Right forelimb (tissue), 1 donor: ENCODE data around the gene RGS8.
"Not testable (repeated sequence)": the region's sequence is repeated elsewhere in the genome, so short reads cannot be mapped to it uniquely, and the experiment has no call there.

Source experiments
- DNase-seq: peaks from one replicate; pipeline ENCODE4 v3.0.0-alpha.2; 2018

Gene RGS8

DNA sequence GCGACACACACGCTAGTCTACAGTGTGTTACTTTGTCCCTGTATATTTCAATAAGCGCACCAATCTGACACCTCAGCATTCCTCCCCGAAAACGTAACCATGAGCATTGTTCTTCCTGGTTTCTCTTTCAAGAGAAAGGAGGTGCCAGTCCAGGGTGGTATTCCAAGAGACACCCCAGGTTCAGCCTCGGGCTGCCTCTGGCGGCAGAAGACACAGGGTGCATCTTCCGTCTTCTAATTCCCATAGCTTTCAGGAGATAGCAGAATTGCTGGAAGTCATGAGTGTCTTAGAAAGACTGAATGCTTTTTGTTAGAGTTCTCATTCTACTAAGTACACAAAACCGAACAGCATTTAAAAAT, 15.9 kb upstream of the RGS8 start:
- DNase-seq = no peak

DNA sequence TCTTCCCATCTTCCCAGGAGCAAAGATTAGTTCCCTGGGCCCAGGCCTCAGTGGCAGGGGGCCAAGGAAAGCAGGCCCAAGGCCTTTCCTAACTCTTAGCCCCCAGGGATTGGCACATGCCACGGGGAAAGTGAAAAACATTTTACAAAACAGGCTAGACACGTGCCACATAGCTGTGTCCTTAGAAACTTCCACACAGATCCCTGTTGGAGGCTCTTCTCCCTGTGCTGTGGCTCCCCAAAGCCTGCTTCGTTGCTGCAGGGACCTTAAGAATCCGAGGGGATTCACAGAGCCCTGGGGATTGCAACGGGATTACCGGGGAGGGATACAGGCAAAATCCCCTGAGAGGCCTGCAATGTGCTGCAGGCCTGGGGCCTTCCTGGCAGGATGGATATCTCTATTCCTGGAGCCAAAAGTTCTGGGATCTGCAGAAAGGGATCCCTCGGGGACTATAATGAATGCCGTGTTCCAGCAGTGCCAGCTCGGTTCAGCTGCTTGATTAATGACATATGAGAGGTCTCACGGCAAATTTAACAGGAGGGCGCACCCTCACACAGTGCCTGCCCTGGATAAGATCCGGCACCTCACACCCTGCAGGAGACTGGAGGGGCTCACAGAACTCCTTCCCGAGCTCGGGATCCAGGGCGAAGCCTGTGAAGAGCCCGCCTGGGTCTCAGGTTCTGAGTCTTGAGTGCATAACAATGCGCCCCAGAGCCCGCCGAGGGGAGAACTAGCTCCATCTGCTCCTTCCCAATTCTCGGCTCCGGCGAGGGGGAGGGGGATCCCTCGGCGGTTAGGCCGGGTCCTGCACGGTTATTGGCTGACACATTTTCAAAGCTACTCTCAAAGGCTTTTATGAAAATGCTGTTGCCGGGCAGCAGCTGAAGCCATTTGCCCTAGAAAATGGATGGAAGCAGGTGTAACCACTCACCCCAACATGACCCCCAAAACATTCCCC, 15.3 kb upstream of the RGS8 start:
- DNase-seq = peak; percentile 74

DNA sequence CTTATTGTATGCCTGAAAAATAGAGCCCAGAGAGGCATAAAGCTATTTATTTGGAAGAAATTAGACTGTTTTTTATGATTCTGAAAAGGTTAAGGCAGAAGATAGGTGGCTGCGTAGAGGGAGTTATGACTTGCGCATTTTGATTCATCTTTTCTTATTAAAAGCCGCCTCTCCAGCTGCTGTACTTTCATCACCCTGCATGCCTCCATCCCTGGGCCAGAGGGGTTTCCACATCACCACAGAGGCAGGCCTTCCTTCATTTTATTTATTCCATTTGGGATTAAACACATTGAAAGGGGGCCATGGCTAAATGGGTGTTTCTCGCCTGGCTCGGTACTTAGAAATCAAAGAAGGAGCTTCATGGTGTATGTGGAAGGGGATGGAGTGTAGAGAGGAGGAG, 14.6 kb upstream of the RGS8 start:
- no peak for DNase-seq

DNA sequence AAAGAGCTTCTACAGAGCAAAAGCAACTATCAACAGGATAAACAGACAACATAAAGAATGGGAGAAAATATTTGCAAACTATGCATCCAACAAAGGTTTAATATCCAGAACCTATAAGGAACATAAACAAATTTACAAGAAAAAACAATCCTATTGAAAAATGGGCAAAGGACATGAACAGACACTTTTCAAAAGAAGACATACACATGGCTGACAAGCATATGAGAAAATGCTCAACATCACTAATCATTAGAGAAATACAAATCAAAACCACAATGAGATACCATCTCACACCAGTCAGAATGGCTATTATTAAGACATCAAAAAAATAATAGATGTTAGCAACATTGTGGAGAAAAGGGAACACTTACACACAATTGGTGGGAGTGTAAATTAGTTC, 8.8 kb upstream of the RGS8 start:
- not testable (repeated sequence) for DNase-seq

DNA sequence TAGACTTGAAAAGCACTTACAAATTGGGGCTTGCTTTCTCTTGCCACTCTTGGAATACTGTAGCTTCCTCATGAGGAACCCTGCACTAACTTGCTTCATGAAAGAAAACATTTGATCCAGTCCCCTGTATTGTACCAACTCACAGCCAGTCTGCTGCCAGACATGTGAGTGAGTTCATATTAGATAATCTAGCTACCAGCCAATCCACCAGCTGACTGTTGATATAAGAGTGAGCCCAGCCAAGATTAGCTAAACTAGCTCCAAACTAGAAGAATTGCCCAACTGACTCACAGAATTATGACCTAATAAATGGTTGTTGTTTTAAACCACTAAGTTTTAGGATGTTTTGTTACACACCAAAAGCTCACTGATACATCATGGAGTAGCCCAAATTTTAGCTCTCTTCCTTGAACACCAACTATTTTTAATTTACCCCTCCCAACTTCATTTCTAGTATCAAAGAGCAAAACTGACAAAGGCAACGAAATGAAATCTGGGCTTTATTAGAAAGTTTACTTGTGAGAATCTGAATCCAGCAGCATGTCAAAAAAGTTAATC, 6.6 kb upstream of the RGS8 start:
- DNase-seq = no peak

DNA sequence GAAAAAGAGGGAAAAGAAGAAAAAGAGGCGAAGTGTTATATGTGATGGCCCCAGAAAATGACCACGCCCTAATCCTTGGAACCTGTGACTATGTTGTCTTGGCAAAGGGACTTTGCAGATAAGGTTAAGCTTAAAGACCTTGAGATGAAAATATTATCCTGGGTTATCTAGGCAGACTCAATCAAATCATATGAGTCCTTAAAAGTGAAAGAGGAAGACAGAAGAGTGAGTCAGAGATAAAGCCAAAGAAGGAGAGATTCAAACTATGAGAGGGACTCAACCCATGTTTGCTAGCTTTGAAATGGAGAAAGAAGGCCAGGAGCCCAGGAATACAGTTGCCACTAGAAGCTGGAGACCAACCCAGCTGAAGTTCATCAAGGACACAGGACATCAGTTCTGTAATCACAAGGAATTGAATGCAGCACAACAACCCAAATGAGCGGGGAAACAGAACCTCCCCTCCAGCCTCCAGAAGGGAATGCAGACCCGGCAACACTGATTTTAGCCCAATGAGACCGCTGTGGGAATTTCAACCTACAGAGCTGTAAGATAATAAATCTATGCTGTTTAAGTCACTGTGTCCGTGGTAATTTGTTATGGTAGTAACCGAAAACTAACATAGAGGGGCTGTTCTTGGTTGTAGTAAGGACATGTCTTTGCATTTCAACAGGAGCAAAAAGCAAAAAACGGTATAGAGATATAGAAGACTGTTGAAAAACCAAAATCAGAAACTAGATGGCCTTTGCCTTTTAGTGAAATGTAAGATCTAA, 4.2 kb upstream of the RGS8 start:
- DNase-seq = no peak

DNA sequence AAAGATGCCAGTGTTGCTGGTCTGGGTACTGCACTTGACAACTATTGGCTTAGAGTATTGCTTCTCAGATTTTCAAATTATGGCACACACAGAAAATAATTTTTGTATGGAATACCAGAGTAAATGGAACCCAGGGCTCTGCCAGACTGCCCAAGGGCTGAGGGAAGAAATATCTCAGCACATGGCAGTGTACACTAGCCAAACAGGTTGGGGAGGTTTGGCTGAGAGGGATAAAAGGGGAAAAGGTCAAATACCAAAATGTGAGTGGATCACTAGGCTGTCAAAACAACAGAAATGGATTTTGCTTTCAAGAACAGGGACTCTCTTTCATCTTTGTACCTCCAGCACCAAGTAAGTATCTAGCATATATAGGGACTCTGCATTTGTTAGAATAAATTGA, 3.0 kb upstream of the RGS8 start:
- DNase-seq = no peak

DNA sequence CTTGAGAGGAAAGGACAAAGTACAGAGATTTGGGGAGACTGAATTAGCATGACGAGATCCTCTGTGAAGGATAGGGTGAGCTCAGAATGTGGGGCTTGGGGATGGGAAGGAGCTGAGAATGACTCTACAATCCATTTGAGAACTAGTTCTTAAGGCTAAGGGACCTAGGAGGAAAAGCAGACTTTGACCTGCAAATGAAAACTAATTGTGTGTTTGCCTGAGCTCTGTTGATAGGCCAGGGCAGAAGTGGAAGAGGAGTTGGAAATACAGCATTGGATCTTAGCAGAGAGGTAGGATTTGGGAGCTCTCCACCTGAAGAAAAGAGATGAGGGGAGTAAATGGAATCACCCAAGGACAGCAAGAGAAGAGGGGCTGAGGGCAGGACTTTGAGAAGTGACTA, 2.1 kb upstream of the RGS8 start:
- DNase-seq = no peak

DNA sequence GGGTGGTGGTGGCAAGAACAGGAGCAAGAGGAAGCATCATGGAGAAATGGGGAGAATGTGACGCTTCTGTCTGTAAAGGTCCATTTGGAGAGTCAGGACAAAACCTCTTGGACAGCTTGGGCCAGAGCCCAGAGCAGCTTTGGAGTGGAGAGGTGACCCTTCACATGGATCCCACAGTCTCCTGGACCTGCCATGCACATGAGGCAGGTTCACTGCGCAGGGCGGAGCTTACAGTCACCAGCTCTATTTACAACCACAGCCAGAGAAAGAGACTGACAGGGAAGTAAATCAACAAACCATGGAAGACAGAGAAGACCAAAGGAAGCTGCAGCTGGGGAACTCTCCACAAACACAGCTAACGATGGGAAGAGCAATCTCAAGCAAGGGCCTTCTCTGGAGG, 828 bp upstream of the RGS8 start:
- no peak for DNase-seq

DNA sequence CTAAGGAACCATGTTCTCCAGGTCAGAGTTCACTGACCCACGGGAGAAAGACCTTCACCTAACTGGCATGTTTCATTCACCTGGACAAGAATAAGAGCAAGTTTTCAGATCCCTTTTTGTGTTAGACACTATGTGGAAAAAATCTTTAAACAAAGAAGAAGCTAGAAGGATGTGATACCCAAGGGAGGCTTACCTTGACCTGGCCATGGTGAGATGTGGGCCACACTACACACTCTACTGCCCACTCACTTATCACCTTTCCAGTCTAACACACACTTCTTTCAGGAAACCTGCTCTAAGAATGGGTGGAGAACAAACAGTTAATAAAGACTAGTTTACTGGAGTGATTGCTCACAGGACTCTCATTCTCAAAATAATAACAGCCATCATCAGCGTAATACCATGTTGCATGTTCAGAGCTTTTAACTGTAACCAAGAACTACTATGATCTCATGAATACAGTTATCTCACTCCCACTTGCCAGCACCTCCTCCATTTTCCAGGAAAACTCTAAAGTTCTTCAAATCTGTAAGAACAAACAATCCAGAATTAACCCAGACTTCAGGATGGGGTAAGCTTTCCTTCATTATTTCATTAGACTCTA, 1.4 kb downstream of the RGS8 start:
- DNase-seq = no peak

DNA sequence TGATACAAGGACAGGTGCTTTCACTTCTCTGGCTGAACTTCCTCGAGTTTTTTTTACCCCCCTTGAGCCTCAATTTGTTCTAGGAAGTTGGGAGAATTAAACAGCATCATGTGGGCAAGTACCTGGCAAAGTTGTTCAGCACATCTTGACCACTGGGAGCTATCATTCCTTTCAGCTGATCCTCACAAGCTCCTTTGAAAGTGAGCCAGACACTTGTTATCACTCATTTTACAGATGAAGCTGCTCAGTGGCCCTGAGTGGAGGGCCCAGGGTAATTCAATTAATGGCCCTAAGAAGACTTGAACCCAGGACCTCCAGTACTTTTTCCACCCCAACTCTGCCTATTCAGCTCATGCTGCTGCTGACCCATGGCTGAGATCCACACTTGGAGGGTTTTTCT, 2.0 kb downstream of the RGS8 start:
- DNase-seq = no peak

DNA sequence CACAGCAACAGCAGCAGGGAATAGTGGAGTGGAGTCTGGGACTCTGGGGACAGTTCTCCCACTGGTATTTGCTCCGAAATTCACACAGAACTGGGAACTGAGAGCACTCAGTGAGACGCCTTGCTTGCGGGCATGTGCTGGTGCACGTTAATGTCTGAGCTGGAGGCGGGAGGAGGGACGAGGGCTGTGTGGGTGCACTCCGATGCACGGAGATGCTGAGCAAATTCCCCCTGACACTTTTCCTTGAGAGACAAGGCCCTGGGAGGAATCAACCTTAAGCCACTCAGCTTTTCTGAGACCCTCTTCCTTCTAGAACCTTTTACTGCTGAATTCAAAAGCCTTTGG, 2.8 kb downstream of the RGS8 start:
- DNase-seq = no peak

DNA sequence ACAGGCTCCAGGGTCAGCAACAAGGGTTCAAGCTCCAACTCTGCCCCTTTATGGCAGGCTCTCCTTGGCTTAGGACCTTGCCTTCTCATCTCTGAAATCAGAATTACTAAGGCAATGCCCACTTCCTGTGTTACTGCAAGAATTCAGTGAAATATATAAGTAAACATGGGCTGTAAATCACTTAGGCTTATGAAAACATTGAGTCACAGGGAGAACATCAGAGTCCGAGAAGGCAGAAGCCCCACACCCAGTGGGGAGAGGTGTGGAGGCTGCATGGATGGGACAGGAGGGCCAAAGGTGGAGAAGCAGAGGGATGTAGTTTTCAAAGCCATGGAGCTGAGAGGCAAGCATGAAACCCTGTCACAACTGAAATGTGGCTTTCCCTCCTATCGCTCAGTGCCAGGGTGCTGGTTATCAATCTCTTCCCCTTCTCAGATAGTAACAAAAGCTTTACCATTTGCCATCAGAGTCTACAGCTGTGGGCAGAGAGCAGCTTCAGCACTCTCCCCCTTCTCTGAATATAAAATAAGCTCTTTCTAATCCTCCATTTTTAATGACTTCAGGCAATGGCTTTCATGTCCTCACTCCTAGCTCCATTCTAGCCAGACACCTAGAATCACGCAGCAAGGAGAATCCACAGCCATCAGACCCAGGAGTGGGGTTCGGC, 3.4 kb downstream of the RGS8 start:
- no peak for DNase-seq

DNA sequence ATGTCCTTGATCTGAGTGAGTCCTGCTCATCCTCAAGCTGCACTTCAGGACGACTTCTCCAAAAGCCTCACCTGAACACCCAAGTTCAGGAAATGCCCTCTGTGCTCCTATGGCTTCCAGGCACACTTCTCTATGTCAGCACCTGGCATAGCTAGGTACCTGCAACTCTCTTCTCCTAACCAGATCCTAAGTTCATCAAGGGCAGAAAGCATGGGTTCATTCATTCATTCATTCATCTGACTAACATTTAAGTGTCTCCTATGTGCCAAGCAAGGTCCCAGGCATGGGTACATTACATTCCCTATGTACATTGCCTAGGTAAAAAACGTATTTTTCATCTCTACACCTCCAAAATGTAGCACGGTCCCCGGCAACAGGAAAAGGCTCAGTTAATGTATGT, 4.0 kb downstream of the RGS8 start:
- DNase-seq = no peak

DNA sequence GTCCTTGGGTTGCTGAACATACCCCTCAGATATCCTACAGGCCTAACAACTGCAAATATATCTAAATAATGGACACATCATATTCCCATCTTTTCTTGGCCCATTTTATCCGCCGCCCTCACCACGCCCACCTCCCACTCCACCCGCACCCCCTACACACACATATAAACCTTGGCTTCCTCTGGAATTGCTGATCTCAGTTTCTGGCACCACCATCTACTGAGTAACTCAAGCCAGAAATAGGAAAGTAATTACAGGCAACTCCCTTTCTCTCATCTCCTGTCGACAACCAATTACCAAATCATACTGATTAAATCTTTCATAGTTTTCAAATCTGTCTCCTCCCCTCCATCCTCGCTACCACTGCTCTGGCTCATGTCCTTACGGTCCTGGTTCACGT, 4.7 kb downstream of the RGS8 start:
- DNase-seq = no peak

DNA sequence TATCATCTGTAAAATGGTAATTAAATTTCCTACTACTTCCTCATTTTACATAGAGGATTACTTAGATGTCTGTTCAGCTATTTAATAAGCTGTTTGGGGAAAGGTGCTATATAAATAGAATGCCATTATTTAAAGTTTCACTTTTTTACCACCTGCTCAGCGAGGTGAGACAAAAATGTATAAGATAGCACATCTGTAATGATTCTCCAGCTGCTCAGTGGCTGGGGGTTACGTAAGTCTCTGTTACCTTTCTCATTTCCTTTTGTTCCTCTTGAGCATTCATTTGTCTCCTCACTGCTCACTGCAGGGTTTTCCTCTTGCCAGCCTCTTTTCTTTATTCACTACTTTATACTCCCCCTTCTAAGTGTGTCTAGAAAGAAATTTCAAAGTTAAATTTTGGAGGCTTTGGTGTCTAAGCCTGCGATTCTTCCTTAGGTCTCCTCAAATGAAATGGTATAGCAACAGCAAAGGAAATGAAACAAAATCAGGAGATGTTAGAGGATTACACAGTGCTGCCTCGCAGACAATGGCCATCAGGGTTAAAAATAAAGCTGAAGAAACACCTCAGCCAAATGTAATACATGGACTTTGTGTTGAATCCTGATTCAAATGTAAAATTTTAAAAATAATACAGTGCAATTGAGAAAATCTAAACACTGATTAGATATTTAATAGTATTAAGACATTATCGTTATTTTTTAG, 6.8 kb downstream of the RGS8 start:
- no peak for DNase-seq

DNA sequence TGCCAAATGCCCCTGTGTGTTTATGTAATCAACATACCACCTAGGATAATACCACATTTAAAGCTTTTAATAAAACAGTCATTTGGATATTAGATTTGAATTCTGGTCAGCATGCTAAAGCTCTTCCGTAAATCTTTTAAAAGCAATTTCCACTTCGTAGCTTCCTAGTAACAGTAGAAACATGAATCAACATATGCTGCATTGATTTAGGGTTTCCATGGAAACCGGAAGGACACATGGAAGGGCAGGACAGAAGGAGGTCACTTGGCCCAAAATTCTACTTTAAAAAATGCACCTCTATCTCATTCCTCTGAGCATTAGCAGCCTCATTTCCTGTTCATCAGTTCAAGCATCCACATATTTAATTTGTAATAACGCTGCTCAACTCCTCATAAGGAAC, 8.1 kb downstream of the RGS8 start:
- DNase-seq = no peak

DNA sequence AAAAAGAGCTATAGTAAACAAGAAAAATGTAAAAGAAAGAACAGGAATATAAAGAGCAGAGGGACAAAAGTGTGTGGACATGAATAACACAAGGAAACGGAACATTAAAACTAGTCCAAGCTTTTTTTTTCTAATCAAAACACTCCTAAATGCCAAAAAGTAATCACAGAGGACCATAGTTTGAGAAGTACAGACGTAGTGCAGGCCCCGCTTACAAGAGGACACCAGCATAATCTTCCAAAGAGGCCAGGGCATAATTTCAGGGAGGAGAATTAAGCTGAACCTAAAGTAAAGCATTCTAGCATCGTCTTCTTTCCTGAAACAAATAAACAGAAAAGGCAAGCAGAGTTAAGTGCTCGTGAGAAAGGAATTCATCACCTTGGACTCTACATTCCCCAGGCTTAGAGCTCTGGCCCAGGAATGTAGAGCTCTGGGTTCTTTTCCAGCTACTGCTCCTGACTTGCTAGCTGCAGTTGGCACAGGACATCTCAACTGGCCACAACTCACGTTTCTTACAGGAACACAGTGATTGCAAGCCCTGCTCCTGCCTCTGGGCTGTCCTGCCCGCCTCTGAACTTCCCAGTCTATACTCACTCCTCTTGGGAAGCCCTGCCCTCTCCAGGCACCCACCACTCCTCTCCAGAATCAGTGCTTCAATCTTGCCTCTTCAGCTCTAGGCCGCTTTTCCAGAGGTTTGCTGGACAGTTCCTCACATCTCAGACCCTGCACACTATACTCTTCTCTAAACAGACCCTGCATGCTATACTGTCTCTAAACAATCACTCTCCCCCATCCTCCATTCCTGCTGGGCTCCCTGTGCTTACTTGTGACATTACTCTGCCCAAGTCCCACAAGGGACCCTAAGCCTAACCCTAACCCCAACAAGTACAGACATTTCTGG, 9.8 kb downstream of the RGS8 start:
- peak; percentile 65 for DNase-seq

DNA sequence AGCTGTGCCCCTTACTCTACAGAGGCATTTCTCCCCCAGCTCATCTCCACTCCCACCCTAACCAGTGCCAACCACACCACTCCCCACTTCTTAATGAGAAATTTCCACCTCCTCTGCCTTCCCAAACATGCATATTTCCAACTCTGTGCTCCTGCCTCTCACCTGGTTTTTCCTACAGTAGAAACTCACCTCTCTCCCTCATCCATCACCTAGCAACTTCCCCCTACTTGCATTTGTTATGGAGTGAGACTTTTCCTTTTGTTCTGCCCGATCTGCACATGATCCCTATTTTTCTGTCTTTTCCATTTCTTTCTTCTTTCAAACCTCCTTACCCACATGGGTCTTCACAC, 11.9 kb downstream of the RGS8 start:
- no peak for DNase-seq

DNA sequence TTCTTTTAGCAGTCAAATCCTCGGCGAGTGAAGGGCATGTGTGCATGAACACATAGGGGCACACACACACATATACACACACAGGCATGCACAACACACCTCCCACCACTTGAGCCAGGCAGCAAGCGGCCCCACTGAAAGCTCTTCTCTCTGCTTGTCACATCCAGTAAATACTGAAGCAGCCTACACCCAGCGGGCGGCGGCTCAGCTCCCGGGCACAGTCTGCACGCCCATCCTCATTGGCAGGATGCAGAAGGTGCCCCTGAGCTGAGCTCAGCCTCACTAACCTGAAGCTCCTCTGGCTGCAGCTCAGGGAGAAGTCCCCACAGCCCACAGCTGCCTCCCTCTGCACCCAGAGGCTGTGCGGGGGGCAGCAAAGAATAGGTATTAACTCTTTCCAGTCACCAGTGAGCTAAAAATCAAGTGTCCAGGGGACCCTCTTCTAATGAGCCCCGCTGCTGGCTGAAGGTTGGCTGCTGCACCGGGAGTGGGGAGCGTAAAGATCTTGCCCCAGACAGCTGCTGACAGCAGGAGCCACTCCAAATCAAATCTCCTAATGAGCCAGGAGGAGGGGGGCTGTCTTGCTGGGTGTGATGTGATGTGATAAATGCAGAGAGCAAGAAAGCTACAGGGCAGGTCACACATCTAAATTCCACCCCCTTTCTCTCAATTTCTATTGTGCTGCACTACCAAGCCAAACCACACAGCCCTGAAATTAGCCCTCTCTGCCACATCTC, 12.5 kb downstream of the RGS8 start:
- DNase-seq = no peak
